Measurements from ENCODE around the gene USH2A.

DNA sequence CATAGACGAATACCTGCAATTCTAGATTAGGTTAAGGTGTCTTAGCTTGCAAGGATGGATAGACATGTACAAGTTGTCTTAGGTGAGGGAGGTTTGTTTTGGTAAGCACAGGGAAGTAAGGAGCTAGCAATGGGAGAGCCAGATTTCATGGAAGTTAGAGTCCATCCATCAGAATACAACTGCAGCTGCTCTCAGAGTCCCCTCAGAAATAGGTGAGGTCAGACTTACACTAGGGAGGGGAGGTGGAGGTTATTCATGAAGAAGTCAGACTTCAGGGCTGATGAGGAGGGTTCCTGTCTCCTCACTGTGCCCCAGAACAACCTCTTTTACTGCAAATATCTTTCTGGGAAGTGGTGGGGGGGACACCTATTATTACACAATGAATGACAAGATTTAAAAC is 770.9 kb downstream of the USH2A start:
- no peak for TF ChIP-seq EZH2 (IDR thresholded peaks at IDR 0.05; ENCODE audit: borderline replicate concordance, low read depth, low read length, severe bottlenecking)
- TF ChIP-seq, protein P1, sequence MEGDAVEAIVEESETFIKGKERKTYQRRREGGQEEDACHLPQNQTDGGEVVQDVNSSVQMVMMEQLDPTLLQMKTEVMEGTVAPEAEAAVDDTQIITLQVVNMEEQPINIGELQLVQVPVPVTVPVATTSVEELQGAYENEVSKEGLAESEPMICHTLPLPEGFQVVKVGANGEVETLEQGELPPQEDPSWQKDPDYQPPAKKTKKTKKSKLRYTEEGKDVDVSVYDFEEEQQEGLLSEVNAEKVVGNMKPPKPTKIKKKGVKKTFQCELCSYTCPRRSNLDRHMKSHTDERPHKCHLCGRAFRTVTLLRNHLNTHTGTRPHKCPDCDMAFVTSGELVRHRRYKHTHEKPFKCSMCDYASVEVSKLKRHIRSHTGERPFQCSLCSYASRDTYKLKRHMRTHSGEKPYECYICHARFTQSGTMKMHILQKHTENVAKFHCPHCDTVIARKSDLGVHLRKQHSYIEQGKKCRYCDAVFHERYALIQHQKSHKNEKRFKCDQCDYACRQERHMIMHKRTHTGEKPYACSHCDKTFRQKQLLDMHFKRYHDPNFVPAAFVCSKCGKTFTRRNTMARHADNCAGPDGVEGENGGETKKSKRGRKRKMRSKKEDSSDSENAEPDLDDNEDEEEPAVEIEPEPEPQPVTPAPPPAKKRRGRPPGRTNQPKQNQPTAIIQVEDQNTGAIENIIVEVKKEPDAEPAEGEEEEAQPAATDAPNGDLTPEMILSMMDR (IDR thresholded peaks at IDR 0.05; ENCODE audit: borderline replicate concordance, extremely low read depth, low read length, poor library complexity, severe bottlenecking) = no peak

Data from DND-41 (cell line).